ENCODE measurements around the gene MKLN1.

MKLN1 gene

GRCh38 chr7:131312838-131313237 is 14.8 kb upstream of the MKLN1 start:
- H3K4me3 ChIP-seq (replicated peaks; ENCODE audit: low read depth, low read length): no peak overlapping the region
- TF ChIP-seq CTCF (IDR thresholded peaks at IDR 0.05; ENCODE audit: low read depth, low read length, missing control alignments): no peak
- DNase-seq (ENCODE audit: extremely low read depth, low read depth): no peak

GRCh38 chr7:131320603-131321002 is 7.1 kb upstream of the MKLN1 start:
- no peak for TF ChIP-seq CTCF (IDR thresholded peaks at IDR 0.05; ENCODE audit: low read depth, low read length, missing control alignments)
- no peak overlapping the region for H3K4me3 ChIP-seq (replicated peaks; ENCODE audit: low read depth, low read length)
- DNase-seq (ENCODE audit: extremely low read depth, low read depth): no peak

GRCh38 chr7:131321656-131322055 is 6.0 kb upstream of the MKLN1 start:
- no peak for TF ChIP-seq CTCF (IDR thresholded peaks at IDR 0.05; ENCODE audit: low read depth, low read length, missing control alignments)
- H3K4me3 ChIP-seq (replicated peaks; ENCODE audit: low read depth, low read length): no peak overlapping the region
- DNase-seq (ENCODE audit: extremely low read depth, low read depth): no peak

GRCh38 chr7:131322061-131322460 is 5.6 kb upstream of the MKLN1 start:
- TF ChIP-seq CTCF (IDR thresholded peaks at IDR 0.05; ENCODE audit: low read depth, low read length, missing control alignments): no peak
- DNase-seq (ENCODE audit: extremely low read depth, low read depth): no peak
- H3K4me3 ChIP-seq (replicated peaks; ENCODE audit: low read depth, low read length): no peak overlapping the region

- H3K4me3 ChIP-seq (replicated peaks; ENCODE audit: low read depth, low read length): no peak overlapping the region
- DNase-seq (ENCODE audit: extremely low read depth, low read depth): no peak
- no peak for TF ChIP-seq CTCF (IDR thresholded peaks at IDR 0.05; ENCODE audit: low read depth, low read length, missing control alignments)
Observed at GRCh38 chr7:131322861-131323260, 4.8 kb upstream of the MKLN1 start.

GRCh38 chr7:131325179-131325840 is 2.4 kb upstream of the MKLN1 start:
- DNase-seq (ENCODE audit: extremely low read depth, low read depth): no peak
- no peak for TF ChIP-seq CTCF (IDR thresholded peaks at IDR 0.05; ENCODE audit: low read depth, low read length, missing control alignments)
- H3K4me3 ChIP-seq (replicated peaks; ENCODE audit: low read depth, low read length): no peak overlapping the region

- no peak for TF ChIP-seq CTCF (IDR thresholded peaks at IDR 0.05; ENCODE audit: low read depth, low read length, missing control alignments)
Observed at GRCh38 chr7:131326576-131326975, 1.1 kb upstream of the MKLN1 start.

More at GRCh38 chr7:131326576-131326975, 1.1 kb upstream of the MKLN1 start:
- DNase-seq (ENCODE audit: extremely low read depth, low read depth): no peak
- H3K4me3 ChIP-seq (replicated peaks; ENCODE audit: low read depth, low read length): peak overlapping the region; percentile 92

All from HFF-Myc (cell line).